ENCODE data around the gene EPS8. TPM values are rescaled to one million over a fixed set of nuclear protein-coding genes. Genes with fewer than 3 reads are reported as not detected.

Gene EPS8
- total RNA-seq, 1 donor from 2014 or later = 72.8 TPM

- no peak overlapping the region for H3K27ac ChIP-seq
- intact Hi-C loops (cut with DNase I) = no loop called here
- H3K4me1 ChIP-seq = peaks cover 16% of the 10 kb centered on the region
- DNase-seq (no peak), ATAC-seq (no peak)
- TF ChIP-seq CTCF (IDR thresholded peaks at IDR 0.05) = no peak
- no peaks in the 10 kb centered on the region for H3K27me3 ChIP-seq (ENCODE audit: low read depth)
- no peaks in the 10 kb centered on the region for H3K9me3 ChIP-seq
- H3K4me3 ChIP-seq = no peak overlapping the region
- H3K36me3 ChIP-seq = no peaks in the 10 kb centered on the region
These were observed 104.1 kb downstream of the EPS8 start for GRCh38 chr12:15684896-15685658.

GRCh38 chr12:15682826-15683225, 106.4 kb downstream of the EPS8 start:
- ATAC-seq = no peak
- Histone ChIP-seq H3K9me3 (no peaks in the 10 kb centered on the region), H3K27me3 (ENCODE audit: low read depth) (no peaks in the 10 kb centered on the region), H3K4me3 (no peak overlapping the region), H3K36me3 (no peaks in the 10 kb centered on the region), H3K27ac (no peak overlapping the region), H3K4me1 (no peaks in the 10 kb centered on the region)
- TF ChIP-seq CTCF (IDR thresholded peaks at IDR 0.05) = no peak
- DNase-seq = no peak
- intact Hi-C loops (cut with DNase I) = no loop called here

- TF ChIP-seq CTCF (IDR thresholded peaks at IDR 0.05) = no peak
These were observed 110.0 kb downstream of the EPS8 start for GRCh38 chr12:15679151-15679550.

GRCh38 chr12:15677726-15678201, 111.4 kb downstream of the EPS8 start:
- Histone ChIP-seq H3K36me3 (no peaks in the 10 kb centered on the region), H3K27me3 (ENCODE audit: low read depth) (no peaks in the 10 kb centered on the region), H3K27ac (no peak overlapping the region), H3K9me3 (no peaks in the 10 kb centered on the region), H3K4me1 (no peaks in the 10 kb centered on the region), H3K4me3 (no peak overlapping the region)
- DNase-seq (no peak), ATAC-seq (no peak)
- intact Hi-C loops (cut with DNase I) = no loop called here
- no peak for TF ChIP-seq CTCF (IDR thresholded peaks at IDR 0.05)

More at GRCh38 chr12:15679151-15679550, 110.0 kb downstream of the EPS8 start:
- Histone ChIP-seq H3K9me3 (no peaks in the 10 kb centered on the region), H3K4me3 (no peak overlapping the region), H3K4me1 (no peaks in the 10 kb centered on the region), H3K36me3 (no peaks in the 10 kb centered on the region), H3K27ac (no peak overlapping the region), H3K27me3 (ENCODE audit: low read depth) (no peaks in the 10 kb centered on the region)
- DNase-seq (no peak), ATAC-seq (no peak)
- intact Hi-C loops (cut with DNase I) = no loop called here

- intact Hi-C loops (cut with DNase I) = no loop called here
- no peaks in the 10 kb centered on the region for H3K27me3 ChIP-seq (ENCODE audit: low read depth)
- TF ChIP-seq CTCF (IDR thresholded peaks at IDR 0.05) = no peak
- ATAC-seq = no peak
- no peak overlapping the region for H3K27ac ChIP-seq
- no peaks in the 10 kb centered on the region for H3K9me3 ChIP-seq
- no peaks in the 10 kb centered on the region for H3K36me3 ChIP-seq
- no peak for DNase-seq
- H3K4me3 ChIP-seq = no peak overlapping the region
- H3K4me1 ChIP-seq = no peaks in the 10 kb centered on the region
These were observed 112.0 kb downstream of the EPS8 start for GRCh38 chr12:15677228-15677627.

Data from lower lobe of right lung (tissue), 2 donors.